ENCODE data around the gene NUP93. TPM values are rescaled to one million over a fixed set of nuclear protein-coding genes. Genes with fewer than 3 reads are reported as not detected.

The NUP93 gene
- total and polyA plus RNA-seq, 2 of the 8 experiments (the other 6 are each of a cell fraction or from before 2014, with no cell fraction given) = 147 to 201 TPM

DNA sequence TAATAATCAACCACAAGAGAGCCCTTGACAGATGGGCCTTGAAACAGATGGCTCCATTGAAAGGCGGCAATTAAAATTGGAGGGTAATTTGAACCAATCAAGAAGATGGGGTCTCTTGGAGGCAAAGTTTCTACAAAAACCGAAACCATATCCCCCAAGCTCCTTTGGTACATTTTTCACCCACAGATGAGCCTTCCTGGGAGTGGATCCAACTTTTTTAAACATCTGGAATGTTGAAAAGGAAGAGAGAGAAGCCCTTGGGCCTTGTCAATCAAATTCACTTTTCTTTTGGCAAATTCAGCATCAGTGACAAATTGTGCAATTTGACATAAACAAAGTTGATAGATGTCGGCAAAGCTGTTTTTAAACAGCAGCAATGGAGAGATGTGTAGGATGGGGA is 13.2 kb upstream of the NUP93 start:
- no peaks in the 10 kb centered on the region for H3K4me1 ChIP-seq (replicated peaks in 1 of 4; ENCODE audit: control insufficient read depth in 3 of 4, insufficient read depth in 4 of 4, low read length in 3 of 4)
- CTCF ChIA-PET (ENCODE audit: partially characterized antibody) = interaction anchor here (0.7 to 5.2 kb wide), 4 partner anchors 14 to 185 kb away, joined by 3 to 26 read pairs (median 4); no protein-coding TSS in a partner anchor
- H4K20me1 ChIP-seq (replicated peaks in 1 of 2; ENCODE audit: control insufficient read depth in 1 of 2, insufficient read depth in 2 of 2, low read length in 2 of 2) = no peaks in the 10 kb centered on the region
- H3K4me3 ChIP-seq (ENCODE audit: extremely low read depth in 1 of 4, insufficient read depth in 2 of 4, low read depth in 3 of 4, low read length in 4 of 4) = no peak overlapping the region
- H4K5ac ChIP-seq (ENCODE audit: insufficient read length, low read depth, low read length) = no peak overlapping the region
- no peak overlapping the region for H2AFZ ChIP-seq (ENCODE audit: low read length)
- no peaks in the 10 kb centered on the region for H3K79me1 ChIP-seq (ENCODE audit: low read depth, low read length)
- H2BK20ac ChIP-seq (ENCODE audit: low read length) = no peak overlapping the region
- 89% methylated on average over 3 of the region's 3 CpGs; no CpG with 5 or more reads in 1 of the 2 experiments for WGBS, 2 experiments (ENCODE audit: extremely low coverage in 1 of 2, insufficient coverage in 1 of 2, insufficient read length in 1 of 2, insufficient replicate concordance in 2 of 2, low coverage in 1 of 2, low lambda C conversion rate in 2 of 2, missing lambda C conversion rate in 1 of 2)
- FAIRE-seq (peak; percentile 65), DNase-seq (ENCODE audit: low read depth in 1 of 2, low spot score in 2 of 2) (no peak)
- no peak overlapping the region for H2BK15ac ChIP-seq (ENCODE audit: low read length)
- no peaks in the 10 kb centered on the region for H3K36me3 ChIP-seq (ENCODE audit: control insufficient read depth in 2 of 4, insufficient read depth in 4 of 4, low read length in 3 of 4)
- H3K27ac ChIP-seq (ENCODE audit: low read depth, low read length) = no peak overlapping the region
- H2BK12ac ChIP-seq (ENCODE audit: low read depth, low read length) = no peak overlapping the region
- no peaks in the 10 kb centered on the region for H3K23me2 ChIP-seq (ENCODE audit: low read depth, low read length)
- no peak overlapping the region for H3K14ac ChIP-seq (ENCODE audit: insufficient read length)
- TF ChIP-seq GTF2F1 (IDR thresholded peaks at IDR 0.05; ENCODE audit: borderline replicate concordance, low read depth, low read length) (no peak), EGR1 (IDR thresholded peaks at IDR 0.05; ENCODE audit: borderline replicate concordance, low read depth, low read length) (no peak), NRF1 (IDR thresholded peaks at IDR 0.05; ENCODE audit: low read depth, low read length) (no peak), SUZ12 (IDR thresholded peaks at IDR 0.05; ENCODE audit: low read length) (no peak), BCL11A (IDR thresholded peaks at IDR 0.05; ENCODE audit: low read depth in 2 of 2, low read length in 2 of 2) (no peak), SP4 (IDR thresholded peaks at IDR 0.05; ENCODE audit: low read length) (no peak), ZNF274 (IDR thresholded peaks at IDR 0.05; ENCODE audit: borderline replicate concordance, extremely low read depth, low read length) (no peak), TCF12 (IDR thresholded peaks at IDR 0.05; ENCODE audit: low read depth, low read length) (no peak)
- TF ChIP-seq, protein P1, sequence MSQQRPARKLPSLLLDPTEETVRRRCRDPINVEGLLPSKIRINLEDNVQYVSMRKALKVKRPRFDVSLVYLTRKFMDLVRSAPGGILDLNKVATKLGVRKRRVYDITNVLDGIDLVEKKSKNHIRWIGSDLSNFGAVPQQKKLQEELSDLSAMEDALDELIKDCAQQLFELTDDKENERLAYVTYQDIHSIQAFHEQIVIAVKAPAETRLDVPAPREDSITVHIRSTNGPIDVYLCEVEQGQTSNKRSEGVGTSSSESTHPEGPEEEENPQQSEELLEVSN (IDR thresholded peaks at IDR 0.05) = no peak
- H3K79me2 ChIP-seq (ENCODE audit: control insufficient read depth in 1 of 2, insufficient read depth in 2 of 2, low read length in 2 of 2) = no peaks in the 10 kb centered on the region
- H3K9me3 ChIP-seq (ENCODE audit: insufficient read depth in 2 of 2, low read depth in 1 of 2, low read length in 1 of 2) = no peaks in the 10 kb centered on the region
- H2BK5ac ChIP-seq (ENCODE audit: low read depth, low read length) = no peak overlapping the region
- H4K91ac ChIP-seq (replicated peaks; ENCODE audit: insufficient read length, low read length) = no peak overlapping the region
- no peak overlapping the region for H2AK5ac ChIP-seq (ENCODE audit: low read depth, low read length)
- H3K4ac ChIP-seq (replicated peaks; ENCODE audit: insufficient read length, low read depth, low read length) = no peak overlapping the region
- peaks cover 0 to 3% (median 0%) of the 10 kb centered on the region in 4 experiments; a peak in 1 of 7 replicates for H3K27me3 ChIP-seq (replicated peaks in 1 of 4; ENCODE audit: control insufficient read depth in 3 of 4, extremely low read depth in 1 of 4, insufficient read depth in 3 of 4, low read length in 3 of 4)
- POLR2A ChIA-PET (ENCODE audit: partially characterized antibody) = interaction anchor here (1.4 to 2.4 kb wide), 2 partner anchors 11 to 12 kb away, joined by 4 to 8 read pairs; partner anchors contain the start of gene NUP93
- H3K9ac ChIP-seq (replicated peaks in 1 of 4; ENCODE audit: extremely low read depth in 1 of 4, low read depth in 3 of 4, low read length in 3 of 4) = no peak overlapping the region
- no peak overlapping the region for H3K56ac ChIP-seq (replicated peaks; ENCODE audit: insufficient read length, low read depth, low read length)
- no peak overlapping the region for H3K23ac ChIP-seq (ENCODE audit: insufficient read length)
- H4K8ac ChIP-seq (ENCODE audit: extremely low read depth, insufficient read depth, low read length) = no peak overlapping the region
- H3K18ac ChIP-seq (ENCODE audit: extremely low read depth, low read length) = no peak overlapping the region; the same call in 1 of the 2 replicates
- H3K4me2 ChIP-seq (ENCODE audit: insufficient read depth in 1 of 2, low read depth in 2 of 2, low read length in 2 of 2) = no peak overlapping the region
- no peak overlapping the region for H2BK120ac ChIP-seq (replicated peaks; ENCODE audit: low read depth, low read length)

Measured in H1 (cell line).